Cerebellar nuclear complex (tissue), 1 donor: Measurements from ENCODE around the gene S100A14.
A peak's percentile ranks its signal among the peaks of the same experiment; 100 is the strongest.

Experiments
- DNase-seq, 2 experiments: peaks; one replicate each; lab custom pipeline; 2025; lab: John Stamatoyannopoulos, UW

S100A14 gene

DNA sequence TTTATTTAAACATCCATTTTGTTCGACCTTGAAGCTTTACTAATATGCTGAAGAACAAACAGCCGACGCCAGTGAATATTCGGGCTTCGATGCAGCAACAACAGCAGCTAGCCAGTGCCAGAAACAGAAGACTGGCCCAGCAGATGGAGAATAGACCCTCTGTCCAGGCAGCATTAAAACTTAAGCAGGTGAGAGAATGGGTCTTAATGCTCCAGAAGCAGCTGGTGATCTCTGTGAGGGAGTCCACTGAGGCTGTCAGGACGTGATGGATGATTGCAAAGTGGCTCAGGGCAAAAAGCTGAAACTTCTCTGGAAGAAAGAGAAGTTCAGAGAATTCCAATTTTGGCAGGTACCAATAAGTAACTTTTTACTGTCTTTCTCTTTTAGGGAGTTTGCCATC, 22.1 kb upstream of the S100A14 start:
- DNase-seq = no peak

DNA sequence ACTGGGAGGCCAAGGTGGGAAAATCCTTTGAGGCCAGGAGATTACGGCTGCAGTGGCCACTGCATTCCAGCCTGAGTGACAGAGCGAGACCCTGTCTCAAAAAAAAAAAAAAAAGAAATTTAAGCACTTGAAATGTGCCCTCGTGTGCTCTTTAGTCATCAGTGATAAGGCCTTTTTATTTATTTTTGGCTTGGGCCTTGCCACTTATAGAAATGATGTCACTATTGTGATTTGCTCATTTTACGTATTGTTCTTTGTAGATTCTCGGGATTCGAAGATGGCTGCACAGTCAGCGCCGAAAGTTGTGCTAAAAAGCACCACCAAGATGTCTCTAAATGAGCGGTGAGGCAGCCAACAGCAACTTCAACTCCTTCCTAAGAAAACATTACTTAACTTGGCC, 20.2 kb upstream of the S100A14 start:
- no peak for DNase-seq

GRCh38 chr1:153635872-153636271, 19.7 kb upstream of the S100A14 start:
- no peak for DNase-seq

- peak; percentile 69 to 93 for DNase-seq
Measured at GRCh38 chr1:153633754-153634665, 17.9 kb upstream of the S100A14 start, which contains the start of gene CHTOP. TSS of gene CHTOP (plus strand) at chr1:153634066. CDS start at chr1:153636589, 2,523 bp downstream.

DNA sequence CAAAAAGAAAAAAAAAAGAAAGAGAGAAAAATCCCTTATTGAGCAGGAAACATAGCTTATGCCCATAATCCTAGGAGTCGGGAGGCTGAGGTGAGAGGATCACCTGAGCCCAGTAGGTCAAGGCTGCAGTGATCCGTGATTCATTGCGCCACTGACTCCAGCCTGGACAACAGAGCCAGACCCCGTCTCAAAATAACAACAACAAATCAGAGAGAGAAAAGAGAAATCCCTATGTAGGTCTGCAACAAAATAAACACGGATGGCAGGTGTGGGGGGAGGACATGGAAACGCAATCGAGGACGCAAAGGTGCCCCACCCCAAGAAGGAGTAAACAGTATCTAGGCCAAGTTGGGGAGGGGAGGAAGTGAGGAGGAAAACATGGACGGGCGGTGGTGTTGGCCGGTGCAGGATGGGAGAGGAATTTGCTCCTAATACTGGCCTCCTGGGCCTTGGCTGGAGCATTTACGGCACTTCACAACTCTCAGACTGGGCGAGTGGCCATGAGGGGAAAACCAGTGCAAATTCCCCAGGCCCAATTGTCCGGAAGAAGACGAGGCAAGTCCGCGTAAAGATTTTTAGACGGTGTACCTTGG, 17.1 kb upstream of the S100A14 start:
- no peak for DNase-seq

DNA sequence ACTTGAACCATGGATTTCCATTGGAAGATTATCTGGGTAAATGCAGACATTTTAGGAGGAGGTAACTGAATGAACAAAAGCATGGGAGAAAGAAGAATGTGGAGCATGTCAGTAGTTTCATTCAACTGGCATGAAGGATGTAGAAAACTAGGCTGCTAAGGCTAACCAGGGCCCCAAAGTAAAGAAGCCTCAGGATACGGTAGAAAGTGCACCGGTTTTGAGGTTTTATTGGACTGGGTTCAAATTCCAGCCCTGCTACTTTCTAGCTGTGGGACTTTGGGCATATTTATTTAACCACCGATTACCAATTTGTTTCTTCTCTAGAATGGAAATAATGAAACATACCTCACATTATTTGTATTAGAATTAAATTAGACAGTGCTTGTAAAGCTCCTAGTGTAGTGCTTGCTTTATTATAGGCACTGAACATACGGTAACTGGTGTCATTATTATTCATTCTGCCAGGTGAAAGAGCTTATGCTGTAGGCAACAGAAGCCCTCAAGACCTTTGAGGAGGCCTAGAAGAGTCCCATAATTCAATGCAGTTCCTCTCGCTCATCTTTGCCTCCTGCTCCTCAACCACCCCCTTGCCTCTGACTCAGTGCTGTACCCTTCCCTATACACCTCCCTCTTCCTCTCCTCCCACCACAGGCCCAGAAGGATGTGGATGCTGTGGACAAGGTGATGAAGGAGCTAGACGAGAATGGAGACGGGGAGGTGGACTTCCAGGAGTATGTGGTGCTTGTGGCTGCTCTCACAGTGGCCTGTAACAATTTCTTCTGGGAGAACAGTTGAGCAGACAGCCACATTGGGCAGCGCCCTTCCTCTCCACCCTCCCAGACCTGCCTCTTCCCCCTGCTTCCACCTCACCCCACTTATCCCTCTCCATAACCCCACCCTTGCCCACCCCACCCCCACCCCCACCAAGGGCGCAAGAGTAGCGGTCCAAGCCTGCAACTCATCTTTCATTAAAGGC, 15.2 kb upstream of the S100A14 start:
- no peak for DNase-seq

GRCh38 chr1:153630384-153630783, 14.3 kb upstream of the S100A14 start:
- DNase-seq = no peak

GRCh38 chr1:153629971-153630370, 13.8 kb upstream of the S100A14 start:
- DNase-seq = no peak

DNA sequence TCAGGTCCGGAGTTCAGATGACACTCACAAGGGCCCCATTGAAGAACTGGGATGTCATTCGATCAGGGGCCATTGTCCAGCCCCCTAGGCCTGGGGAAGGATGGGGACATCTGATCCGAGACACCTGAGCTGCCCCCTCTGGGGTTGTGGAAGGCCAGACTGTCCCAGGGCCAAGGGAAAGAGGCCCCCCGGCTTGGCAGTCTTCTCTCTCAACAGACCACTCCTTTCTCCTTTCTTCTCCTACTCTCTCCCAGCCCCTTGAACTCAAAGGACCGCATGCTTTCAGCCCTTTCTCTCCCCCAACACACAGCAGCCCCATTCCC, 13.2 kb upstream of the S100A14 start:
- DNase-seq = no peak

DNA sequence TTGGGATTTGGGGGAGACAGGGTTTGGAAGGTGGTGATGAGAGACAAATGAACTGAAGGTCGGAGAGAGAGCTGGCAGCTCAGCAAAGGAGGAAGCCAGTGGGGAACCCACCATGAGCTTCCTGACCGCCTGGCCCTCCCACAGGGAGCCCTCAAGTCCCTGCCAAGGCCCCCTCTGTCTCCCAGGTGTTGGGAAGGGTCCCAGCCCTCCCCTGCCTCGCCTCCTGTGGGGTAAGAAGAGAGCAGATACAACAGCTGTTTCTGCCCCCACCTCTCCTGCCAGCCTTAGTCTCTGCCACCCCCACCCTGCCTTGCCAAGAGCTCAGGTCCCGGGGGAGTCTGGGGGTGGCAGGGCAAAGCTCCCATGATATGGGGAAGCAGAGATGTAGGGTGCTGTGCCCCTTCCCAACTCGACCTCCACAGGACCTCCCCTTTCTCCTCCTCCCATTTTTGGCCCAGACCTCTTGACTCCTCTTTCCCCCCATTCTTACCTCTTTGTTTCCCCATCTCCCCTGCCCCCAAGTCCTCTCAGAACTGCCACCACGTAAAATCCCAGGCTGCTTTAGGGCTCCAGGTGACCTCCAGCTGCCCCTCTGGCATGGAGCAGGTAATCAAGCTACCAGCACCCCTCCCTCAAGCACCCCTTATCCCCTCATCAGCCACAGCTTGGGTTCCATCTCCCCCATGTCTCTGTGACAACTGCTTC, 12.7 kb upstream of the S100A14 start:
- DNase-seq = no peak

DNA sequence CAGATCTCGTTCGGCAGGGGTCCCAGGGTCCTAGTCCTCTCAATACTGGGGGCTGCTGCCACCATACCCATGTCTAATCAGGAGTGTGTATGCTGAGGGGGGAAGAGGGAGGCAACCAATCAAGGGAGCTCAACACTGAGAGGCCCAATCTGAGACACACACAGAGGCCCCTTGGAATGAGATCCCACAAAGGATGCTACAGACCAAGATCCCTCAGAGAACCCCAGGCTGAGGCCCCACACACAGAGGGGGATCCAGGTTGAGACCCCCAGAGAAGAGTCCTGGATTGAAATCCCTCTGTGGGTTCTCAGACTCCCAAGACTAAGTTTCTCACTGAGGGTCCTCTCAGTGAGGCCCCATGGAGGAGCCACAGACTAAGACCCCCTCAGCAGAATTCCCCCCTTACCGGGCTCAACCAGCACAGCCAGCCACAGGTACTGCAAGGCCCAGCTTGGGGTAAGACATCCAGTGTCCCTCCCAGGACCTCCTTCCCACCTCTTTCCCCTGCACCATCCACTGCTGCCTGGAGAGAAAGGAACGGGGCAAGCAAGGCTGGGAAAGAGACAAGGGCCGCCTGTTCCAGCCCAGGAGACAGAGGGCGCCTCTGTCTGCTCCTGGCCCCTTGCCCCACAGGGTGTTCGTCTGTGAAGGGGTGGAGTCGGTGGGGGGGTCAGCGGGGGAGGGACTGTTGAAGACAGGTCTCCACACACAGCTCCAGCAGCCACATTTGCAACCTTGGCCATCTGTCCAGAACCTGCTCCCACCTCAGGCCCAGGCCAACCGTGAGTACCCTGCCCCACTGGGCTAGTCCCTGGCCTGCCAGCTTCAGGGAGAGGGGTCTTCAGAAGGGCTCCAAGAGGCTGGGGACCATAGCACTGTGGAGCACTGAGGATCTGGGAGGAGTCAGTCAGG, 11.8 kb upstream of the S100A14 start, which contains the start of gene S100A1:
Gene S100A1 (plus strand): TSS at position 720 of the 912 bp plus-strand sequence. CDS start 2,088 bp downstream, outside the sequence.
- no peak for DNase-seq

DNA sequence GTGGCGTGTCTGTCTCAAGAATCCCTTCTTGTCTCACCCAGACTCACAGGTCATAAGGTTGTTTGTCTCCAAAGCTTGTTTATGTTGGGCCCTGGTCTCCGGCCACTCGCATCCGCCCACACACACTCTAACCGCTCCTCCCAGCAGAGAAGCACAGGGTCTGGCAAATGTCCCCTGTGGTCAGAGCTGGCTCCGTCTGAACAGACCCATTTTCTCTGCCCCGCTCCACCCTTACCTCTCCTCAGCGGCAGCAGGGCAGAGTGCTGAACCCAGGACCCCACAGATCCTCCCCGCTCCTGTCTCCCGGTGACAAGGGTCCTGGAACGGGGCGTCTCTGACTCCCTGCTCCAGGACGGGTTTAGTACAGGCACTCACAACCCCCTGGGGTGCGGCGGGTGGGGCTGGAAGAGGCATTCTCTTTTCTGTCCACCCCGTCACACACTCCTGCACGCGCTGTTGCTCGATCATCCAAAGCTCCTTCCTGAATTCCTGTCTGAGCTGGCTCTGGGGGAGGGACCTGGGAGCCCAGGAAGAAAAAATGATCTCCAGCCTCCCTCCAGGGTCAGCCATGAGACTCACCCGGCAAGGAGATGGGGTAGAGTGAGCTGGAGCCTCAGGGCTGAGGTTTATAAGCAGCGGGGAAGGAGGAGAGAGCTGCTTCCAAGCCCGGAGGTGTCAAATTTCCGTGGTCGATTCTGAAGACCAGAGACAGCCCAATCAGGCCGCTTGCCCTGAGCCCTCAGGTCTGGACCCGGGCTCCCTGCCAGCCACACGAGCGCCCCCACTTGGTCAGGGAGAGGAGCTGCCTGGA, 11.0 kb upstream of the S100A14 start, which contains the start of gene S100A13:
Gene S100A13 (minus strand): TSS at position 602 of the 811 bp plus-strand sequence. CDS start 1,033 bp downstream, outside the sequence.
- DNase-seq = no peak

- no peak for DNase-seq
Measured at GRCh38 chr1:153626477-153626903, 10.4 kb upstream of the S100A14 start.

GRCh38 chr1:153624965-153625611, 9.0 kb upstream of the S100A14 start:
- DNase-seq = no peak

GRCh38 chr1:153623101-153623500, 7.0 kb upstream of the S100A14 start:
- DNase-seq = no peak

DNA sequence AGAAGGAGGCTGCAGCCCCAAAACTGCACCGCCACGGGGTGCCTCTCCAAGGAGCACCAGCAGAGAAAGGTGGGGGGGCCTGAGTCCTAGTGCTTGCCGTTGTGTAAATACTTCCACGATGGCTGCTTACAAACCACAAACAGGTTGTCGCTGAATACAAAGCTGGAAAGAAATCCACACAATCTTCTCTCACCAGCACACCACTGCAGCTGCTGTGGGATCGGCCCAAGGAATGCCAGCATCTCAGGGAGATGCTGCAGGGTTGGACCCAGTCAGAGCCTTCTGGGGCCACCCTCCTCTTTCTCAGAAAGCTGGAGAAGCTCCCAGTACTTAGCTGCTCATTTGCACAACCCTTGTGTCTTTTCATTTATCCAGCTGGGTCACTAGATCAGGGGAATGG, 3.0 kb upstream of the S100A14 start:
- no peak for DNase-seq

GRCh38 chr1:153617663-153618062, 1.5 kb upstream of the S100A14 start:
- no peak for DNase-seq

DNA sequence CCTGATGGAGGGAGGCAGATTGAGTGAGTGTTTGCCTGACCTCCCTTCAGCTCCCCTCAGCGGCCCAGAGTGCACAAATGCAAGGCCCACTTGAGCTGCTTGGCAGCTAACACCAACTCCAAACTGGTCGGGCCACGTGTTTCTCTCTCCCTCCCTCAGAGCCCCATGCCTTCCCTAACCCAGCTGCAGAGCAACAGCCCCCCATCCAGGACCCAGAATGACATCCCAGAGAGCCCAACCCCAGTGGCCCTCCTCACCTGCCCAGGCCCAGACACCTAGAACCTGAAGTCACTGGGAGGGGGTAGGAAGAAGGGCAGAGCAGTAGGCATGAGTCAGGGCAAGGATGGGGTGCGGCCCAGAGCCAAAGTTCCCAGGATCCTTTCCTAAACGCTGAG, 789 bp upstream of the S100A14 start:
- DNase-seq = no peak

DNA sequence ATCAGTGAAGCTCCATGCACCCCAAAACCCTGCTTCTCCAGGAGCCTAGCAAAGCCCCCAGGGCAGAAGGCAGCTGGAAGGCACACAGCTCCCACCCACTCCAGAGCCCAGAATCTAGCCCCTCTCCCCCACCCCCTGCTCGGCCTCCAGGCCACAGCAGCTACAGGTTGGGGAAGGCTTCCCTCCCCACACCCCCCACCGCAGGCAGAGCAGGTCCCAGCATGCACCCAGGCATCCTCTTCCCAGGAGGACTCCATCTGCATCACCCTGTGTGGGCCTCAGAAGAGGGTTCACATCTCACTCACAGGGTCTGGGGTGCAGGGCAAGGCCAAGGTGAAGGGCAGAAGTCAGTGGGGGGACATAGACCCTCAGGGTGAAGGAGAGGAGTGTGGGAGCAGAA, 719 bp downstream of the S100A14 start:
- DNase-seq = no peak
